NCI-H510A (cell line): ENCODE measurements around the gene CNNM3.
A peak's percentile ranks its signal among the peaks of the same experiment; 100 is the strongest.

ENCODE experiments used
- DNase-seq: peaks from one replicate; lab custom pipeline; 2025; lab: John Stamatoyannopoulos, UW

Gene CNNM3

DNA sequence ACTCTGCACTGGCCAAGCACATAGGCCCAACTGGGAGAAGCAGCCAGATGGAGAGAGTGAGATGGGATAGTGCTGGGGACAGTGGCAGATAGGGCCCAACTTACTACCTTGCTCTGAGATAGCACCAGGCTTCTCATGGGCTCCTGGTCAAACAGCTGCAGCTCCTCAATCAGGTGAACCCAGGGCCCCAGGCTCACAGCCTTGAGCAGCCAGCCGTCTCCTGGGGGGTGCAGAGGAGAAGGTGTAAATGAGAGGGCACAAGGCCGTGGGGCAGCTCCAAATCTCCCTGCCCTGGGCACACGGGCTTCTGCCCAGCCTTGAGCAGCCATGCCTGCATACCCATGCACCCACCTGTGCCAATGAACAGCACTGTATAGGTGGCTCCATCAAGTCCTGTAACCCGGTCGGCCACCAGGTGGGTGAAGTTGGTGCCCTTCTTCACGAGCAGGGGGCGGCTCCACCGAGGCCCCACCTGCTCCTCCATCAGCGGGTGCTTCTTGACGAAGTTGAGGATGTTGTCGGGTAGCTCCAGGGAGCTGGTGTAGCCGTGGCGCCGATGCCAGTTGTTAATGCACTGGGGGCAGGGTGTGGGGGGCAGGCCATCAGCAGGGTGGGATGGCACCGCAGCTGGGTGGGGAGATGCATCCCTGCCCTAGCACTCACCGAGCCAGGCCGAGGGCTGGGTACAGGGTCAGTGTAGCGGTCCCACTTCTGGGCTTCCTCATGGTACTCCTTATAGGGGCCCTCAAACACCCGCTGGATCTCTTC, 47.7 kb downstream of the CNNM3 start:
- no peak for DNase-seq

DNA sequence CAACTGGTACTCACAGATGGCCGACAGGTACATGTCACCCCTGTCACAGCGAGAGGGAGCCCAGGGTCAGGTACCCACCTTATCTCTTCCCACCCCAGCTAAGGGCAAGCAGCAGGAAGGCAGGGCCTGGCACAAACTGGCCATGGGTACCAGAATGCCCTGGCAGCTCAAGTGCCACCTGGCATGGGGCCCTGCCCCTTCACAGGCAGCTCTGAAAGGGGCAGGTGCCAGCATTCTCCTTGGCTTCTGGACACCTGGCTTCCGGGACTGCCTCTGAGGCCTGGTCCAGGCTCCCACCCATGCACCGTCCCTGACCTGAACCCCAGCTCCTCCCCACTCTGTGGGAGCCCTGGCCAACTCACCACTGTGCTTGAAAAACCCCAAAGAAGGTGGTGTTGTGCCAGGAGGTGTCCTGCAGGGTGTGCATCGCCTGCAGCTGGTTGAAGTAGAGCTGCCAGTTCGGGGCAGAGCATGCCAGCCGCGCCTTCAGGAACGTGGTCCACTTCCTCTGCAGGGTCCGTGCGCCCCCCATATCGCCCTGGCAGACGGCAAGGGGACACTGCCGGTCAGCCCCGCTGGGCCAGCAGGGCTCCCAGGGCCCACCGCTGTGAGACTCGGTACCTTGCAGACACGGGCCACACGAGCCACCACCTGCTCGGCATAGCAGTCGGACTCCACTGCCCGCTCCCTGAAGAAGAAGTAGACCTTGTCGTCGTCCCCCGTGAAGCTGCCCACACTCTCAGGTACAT, 48.4 kb downstream of the CNNM3 start:
- DNase-seq = no peak

DNA sequence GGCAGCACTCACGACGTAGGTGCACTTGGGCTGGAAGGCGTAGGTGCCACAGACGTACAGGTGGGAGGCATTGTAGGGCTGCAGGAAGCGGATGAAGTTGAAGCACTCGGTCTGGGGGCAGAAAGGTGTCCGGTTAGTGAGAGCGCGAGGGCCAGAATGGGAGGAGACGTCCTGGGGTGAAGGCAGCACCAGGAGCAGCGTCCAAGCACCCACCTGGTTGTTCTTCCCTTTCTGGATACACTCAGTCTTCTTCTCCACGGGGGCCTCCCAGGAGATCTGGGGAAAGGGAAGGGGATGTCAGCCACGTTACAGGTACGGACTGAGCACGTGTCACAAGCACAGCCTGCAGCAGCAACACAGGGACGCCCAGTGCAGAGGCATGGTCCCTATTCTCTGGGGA, 49.6 kb downstream of the CNNM3 start:
- no peak for DNase-seq

DNA sequence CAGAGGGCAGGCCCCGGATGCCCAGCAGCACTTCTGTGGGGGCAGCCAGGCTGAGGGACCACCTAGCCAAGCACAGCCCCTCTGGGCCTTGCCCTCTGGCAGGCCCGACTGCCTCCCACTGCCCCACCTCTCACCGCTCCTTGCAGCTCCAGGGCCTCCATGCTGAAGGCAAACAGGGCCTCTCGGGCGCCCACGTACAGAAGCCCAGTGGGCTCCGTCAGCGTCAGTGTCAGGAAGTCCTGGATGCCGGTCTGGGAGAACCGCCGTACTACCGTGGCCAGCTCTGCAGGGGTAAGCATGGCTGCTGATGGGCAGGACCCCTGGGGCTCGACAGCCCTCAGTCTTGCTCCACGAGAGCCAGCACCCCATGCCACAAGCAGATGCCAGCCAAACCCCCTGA, 50.1 kb downstream of the CNNM3 start:
- no peak for DNase-seq

DNA sequence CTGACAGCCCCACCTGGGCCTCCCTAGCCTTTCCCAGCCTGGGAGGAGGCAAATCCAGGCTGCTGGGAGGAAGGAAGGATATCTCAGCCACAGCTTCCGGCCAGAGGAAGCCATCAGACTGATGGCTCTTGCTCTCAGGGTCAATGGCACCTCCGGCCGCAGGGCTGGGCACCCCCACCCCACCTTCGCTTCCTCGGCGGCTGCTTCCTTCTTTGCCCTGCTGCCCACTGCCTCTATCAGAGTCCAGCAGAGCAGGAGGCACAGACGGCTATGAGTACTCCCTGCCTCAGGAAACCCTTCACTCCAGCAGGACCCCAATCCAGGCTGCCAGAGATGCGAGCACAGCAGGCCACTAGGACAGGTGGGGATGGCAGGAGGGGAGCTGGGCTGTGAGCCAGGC, 50.5 kb downstream of the CNNM3 start:
- DNase-seq = no peak

DNA sequence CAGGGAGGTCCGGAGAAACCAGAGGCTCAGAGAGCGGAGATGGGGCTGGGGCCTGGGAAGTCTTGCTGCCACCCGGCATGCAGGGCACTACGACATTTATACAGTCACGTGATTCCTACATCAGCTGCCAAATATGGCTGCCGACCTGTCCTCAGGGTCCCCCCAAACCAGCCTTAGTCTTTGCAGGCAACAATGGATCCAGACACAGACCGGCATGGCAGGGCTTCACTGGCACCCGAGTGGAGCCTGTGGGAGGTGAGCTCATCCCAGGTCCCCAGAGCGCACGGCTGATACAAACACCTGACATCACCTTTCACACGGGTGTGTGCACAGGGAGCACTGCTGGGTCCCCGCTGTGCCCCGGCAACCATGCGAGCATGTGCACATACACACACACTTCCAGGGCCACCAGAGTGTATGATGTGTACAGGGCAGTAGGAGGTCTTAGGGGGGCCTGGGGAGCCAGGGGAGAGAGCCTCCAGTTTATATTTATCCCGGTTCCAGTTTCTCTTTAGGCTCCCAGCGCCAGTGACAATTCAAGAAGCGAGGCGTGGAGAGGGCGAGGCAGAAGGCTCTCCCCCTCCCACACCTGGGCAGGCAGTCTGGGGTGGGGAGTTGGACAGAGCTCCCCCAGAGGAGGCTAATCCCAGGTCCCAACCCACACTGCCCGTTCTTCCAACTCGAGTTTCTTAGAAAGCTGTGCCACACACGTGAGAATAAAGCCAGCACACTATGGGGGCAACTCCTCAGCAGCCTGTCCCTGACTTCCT, 51.1 kb downstream of the CNNM3 start:
- no peak for DNase-seq

DNA sequence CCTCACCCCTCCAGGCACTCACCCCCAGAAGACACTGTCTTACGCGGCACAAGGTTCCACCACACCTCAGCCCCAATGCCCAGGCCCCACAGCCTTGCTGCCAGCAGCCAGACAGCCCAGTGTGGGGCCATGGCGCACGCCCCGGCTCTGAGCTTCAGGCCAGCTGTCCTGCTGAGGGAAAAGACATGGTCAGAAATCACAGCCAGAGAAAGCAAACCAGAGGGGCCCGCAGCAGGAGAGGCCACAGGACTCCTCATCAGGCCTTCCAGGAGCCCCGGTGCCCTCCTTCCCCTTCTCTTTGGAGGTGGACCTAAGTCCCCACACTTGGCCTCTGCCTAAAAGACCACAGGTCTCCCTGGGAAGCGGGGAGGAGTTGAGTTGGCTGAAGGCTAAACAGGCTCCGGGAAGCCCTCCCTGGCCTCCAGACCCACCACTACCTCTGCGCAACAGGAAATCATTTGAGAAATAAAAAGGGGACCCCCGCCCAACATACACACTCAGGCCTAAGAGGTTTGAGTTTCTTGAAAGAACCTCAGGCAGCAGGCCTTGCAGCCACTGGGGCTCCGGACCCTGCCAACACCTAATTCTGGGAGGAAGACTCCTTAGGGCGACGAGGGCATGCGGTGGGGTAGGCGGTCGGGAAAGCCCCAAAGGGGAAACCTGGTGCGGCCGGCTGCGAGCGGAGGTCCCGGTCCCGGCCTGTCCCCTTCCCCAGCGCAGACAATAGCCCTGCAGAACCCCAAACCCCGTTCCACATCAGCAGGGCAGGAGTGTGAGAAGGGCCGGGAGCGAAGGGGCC, 51.9 kb downstream of the CNNM3 start:
- DNase-seq = no peak

DNA sequence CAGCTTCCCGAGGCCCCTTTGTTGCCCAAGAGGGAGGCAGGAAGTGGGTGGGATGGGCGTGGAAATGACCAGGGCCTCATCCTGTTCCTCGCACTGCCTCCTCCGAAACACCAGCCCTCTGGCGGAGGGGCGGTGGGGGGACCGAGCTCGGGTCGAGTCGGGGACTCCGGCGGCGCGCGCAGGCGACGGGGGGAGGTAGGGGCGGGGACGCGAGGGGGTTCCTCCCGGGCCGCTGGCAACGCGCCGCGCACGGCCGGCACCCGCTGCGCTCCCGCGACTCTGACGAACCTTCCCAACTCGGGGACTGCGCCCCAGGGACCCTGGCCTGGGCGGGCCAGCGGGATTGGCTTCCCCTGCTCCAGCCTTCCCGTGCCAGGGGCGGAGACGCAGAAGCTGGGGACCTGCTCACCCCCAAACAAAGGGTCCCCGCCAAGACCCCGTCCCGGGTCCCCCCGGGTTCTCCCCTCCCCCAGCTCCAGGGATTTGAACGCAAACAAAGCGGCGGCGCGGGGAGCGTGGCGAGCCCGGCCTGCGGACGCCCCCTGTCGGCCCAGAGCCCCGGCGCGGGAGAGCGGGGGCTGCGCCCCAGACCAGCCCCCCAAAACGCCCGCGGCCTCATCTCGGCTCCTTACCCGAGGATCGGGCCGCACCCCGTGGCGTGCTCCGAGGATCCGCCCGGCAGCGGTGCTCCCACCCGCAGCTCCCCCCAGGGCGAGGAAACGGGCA, 52.6 kb downstream of the CNNM3 start:
- DNase-seq = peak; percentile 81

DNA sequence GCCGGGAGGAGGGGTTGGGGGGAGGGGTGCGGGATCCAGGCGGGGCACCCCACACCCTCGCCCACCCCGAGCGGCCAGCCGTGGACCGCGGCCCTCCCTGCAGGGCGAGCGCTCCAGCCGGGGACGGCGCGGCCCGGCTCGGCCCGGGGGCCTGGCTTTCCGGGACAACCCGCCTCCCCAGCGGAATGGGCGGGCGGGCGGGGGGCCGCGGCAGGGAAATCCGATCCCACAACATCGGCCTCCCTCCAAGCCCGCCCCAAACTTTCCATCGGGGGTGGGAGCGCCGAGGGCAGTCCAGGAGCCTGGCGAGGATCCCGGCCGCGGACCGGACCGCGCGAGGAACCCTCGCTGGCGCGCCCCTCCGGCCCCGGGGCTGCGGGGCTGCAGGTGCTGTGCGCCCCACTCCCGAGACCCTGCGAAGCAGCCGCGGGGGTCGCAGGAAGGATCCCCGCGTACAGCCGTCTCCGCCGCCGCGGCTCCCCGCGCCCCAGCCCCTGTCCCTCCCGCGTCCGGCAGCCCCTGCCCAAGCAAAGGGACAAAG, 53.3 kb downstream of the CNNM3 start:
- no peak for DNase-seq

DNA sequence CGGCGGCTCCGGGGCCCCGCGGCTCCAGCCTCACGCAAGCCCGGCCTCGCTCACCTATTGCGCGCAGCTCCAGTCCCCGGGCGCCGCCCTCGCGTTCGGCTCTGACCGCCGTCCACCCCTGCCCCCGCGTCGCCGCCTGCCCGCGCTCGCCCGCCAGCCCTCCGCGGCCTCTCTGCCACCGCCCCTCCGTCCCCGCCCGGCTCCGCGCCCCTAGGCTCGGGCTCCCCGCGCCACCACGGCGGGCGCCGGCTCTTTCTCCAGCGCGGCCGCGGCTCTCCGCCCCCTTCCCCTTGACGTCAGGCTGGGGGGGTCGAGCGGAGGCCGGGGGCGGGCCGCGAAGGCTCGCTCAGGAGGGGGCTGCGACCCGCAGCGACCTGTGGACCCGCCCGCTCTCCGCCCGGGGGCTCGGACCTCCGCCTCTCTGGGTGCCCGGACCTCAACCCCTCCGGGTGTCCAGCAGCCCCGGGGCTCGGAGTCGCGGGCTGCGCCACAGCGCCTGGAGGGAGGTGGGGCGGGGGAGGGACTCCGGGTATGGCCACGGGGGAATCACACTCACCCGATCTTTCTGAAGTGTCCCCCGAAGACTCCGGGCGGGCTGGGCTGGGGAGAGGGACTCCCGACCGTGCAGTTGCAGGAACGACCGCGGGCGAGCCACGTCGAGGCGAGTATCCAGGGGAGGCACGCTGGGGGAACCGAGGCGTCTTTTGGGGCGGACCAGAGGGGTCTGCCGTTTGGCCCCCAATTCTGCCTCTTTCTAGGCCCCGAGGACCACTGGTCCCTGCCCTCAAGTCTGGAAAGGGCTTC, 54.0 kb downstream of the CNNM3 start, which contains the start of gene SEMA4C:
SEMA4C (minus strand) TSS at position 259 of the 804 bp plus-strand sequence. CDS start 2,194 bp downstream, outside the sequence.
- peak; percentile 51 for DNase-seq

DNA sequence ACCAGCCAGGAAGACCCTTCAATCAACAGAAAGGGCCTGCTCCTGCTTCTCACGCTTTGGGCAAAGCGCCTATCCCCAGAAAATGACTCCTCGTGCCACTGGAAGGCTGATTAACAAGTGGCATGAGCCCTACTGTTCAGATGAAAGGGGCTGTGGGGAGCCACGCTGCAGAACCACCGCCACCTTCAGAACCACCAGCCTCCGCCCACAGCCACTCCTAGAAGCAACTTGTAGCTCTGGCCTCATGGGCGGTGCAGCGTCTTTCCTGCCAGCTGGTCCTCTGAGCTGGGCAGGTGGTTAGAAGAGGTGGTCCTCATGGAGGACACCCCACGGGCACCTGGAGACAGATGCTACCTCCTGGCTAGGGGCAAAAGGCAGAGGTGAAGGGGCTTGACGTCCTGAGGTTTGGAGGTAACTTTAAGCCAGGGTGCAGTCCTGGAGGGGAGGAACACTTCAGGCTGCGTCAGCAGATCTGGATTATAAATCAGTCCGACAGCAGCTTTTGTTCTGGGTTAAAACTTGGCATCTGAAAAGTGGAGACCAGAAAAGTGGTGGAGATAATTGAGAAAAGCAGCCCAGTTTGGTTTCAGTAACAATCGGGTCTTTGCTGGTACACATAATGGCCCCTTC, 54.7 kb downstream of the CNNM3 start:
- peak; percentile 56 for DNase-seq

DNA sequence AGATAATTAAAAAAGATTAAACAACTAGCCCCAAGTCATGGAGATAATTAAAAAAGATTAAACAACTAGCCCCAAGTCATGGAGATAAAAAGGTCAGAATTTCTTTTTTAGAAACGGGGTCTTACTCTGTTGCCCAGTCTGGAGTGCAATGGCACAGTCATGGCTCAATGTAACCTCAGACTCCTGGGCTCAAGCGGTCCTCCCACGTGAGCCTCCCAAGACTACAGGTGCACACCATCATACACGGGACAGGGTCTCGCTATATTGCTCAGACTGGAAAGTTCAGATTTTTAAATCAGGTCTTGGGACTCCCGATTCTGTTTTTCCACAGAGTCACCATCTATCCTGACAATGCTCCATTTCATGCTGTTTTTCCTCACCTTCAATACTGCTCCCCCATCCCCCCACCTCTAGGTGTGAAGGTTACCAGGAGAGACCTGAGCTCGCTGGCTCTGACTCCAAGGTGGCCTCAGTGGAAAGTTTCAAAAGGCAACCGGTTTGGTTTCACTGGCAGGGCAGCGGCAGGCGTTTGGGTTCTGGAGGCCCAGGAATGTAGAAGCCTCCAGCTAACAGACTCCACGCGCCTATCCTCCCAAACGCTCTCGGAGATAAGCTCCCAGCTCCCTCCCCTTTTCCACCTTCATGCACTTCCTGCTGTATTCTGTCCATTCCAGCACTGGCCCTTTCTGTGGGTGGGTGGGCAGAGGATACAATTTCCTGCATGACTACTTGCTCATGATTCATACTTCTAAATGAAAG, 56.7 kb downstream of the CNNM3 start:
- DNase-seq = no peak

DNA sequence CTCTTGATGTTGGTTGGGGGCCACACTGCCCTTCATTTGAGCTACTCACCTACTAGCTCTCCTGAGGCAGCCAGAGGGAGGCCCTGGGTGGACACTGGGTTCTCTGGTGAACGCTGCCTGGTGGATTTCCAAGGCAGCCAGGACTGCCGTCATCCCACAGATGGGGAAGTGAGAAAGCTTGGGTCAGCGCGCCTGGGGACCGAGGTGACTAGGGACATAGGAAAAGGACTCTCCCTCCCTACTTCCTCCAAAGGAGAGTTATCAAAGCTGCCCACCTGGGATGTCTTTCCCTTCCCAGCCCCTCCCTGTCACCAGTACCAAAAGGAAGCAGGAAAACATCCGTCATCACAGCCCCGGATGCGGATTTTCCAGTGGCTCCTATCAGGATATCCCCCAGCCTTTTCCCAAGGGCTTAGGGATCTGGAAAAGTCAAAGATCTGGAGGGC, 57.6 kb downstream of the CNNM3 start:
- DNase-seq = no peak

DNA sequence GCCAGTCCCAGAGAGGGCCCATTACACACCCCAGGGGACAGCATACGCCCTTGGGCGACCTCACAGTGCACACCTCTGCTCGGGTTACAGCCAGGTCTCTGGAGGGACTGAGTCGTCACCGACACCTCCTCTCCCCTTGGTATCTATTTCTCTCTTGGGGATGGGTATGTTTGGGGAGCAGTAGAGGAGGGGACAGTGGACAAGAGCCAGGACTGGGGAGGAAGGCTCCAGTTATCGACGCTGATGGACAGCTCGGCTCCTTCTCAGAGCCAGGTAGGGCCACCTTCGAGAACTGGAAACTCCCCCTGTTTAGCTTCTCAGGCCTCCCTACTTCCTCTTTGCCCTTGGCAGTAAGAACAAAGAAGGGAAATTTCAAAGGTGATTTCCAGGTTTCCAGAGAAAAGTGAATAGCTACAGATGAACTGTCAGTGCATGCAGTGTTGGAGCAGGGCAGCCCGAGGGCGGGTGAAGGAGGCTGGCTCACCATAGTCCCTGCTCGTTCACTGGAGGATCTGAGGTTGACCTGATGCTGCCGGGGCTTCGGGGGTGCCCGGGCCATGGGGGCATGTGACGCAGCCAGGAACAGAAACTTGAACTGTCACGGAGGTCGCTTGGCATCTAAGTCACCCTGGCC, 58.2 kb downstream of the CNNM3 start:
- no peak for DNase-seq

DNA sequence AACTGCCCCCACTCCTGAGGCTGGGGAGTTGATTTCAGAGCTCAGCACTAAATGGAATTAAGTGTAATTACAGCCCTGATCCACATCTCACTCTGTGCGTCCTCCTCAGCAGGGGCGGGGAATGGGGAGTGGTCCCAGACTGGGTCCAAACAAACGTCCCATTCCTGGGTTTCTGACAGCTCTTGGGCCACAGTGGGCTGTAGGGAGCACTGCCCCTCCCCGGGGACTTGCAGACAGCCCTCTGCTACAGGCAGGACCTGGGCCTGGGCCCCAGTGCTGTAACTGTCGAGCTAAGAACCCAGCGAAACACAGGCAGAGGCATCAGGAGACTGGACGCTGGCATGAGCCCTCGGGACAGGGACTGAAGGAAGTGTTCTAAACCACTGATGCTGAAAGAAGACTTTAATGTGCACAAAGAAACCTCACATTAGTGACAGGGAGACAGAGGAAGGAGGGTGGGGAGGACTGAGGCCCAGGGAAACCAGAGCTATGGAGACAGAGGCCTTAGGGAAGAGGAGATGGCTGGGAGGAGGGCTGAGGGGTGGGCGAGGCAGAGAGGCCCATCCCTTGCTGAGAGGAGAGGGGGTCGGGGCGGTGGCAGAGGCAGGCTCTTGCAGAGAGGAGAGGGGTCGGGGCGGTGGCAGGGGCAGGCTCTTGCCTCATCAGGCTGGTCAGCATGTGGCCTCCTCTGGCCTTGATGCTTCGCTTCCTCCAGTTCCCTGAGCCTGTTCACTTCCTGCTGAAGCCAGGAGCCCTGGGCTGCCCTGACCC, 59.6 kb downstream of the CNNM3 start:
- no peak for DNase-seq

DNA sequence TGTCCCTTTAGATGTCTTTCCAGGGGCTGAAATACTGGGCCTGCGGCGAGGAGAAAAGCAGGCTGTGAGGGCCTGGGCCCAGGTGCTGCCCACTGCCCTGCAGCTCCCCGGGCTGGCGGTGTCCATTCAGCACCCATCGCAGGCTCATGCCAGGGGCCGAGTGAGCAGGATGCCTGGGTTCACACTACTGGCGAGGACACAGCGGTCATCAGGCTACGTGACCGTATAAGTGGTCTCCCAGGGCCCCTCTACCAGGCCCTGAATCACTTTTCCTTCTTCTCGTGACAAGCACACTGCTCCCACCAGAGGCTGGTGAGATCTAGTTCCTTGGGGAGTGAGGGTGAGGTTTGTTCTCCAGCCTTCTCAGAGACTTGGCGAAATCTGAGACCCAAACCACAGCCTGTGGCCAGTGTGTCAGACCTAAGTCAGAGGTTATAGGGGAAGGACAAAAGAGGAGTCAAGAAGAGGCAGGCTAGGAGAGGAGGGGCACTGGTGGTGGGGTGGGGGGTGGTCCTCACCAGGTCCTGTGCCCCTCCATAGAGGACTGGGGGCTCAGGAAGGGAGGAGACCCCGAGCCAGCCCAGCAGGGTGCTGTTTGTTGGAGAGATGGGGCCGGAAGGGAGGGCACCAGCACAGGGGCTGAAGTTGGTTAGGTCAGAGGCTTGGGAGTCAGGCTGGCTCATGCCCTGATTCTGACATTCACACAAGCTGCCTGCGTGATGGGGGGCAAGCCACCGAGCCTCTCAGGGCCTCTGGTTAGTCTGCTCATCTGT, 60.4 kb downstream of the CNNM3 start:
- DNase-seq = no peak

DNA sequence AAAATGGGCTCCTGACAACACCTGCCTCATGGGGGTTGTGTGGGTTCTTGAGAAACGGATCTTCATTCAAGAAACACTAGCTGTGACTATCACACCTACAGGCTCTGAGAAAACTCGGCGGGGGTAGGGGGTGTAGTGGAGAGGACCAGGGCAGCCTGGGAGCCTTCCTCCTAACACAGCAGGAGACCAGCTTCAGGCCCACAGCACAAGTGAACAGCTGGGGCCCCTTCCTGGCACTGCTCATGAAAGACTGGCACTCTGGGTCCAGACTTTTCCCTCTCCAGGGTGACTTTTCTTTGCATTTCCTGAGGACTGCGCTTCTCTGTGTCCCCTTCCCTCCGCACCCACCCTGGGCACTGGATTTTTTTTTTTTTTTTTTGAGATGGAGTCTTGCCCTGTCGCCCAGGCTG, 61.0 kb downstream of the CNNM3 start:
- no peak for DNase-seq
